Urinary bladder (tissue), 4 donors: ENCODE results near the gene SMG5. TPM values are rescaled to one million over a fixed set of nuclear protein-coding genes. Genes with fewer than 3 reads are reported as not detected.

Experiments
- DNase-seq: peaks from one replicate; pipeline ENCODE4 v3.0.0-alpha.2; 2015; ENCODE audit errors: extremely low spot score
- H3K27ac ChIP-seq: one replicate; pipeline ENCODE4 v1.5.1; 2013; ENCODE audit warnings: low read depth, mild to moderate bottlenecking, moderate library complexity
- H3K36me3 ChIP-seq: one replicate; pipeline ENCODE4 v1.6.1; 2013; ENCODE audit warnings: mild to moderate bottlenecking, moderate library complexity; ENCODE audit not compliant: insufficient read depth
- H3K4me1 ChIP-seq: one replicate; pipeline ENCODE4 v1.6.1; 2013; ENCODE audit warnings: mild to moderate bottlenecking, moderate library complexity; ENCODE audit not compliant: insufficient read depth
- H3K4me3 ChIP-seq: one replicate; pipeline ENCODE4 v1.5.1; 2013; ENCODE audit warnings: low read depth, low read length
- WGBS: extraction: QIAGEN DNeasy Blood & Tissue Kit; methylation state at CpG from one replicate; pipeline ENCODE4 v1.1.7; 2013; 5-methylcytosine and 5-hydroxymethylcytosine counted together
- polyA plus RNA-seq: library from polyadenylated mRNA; stranded (reverse); fragments of 200-250 nt; gene quantifications from one replicate; pipeline ENCODE4 v1.2.3, GENCODE V29; 2013
- total RNA-seq: library from RNA; depleted of rRNA; stranded (reverse); fragments of >200 nt; gene quantifications from one replicate; pipeline ENCODE4 v1.2.3, GENCODE V29; 2014
- donor health status: healthy with polysubstance abuse.
- donor health status: healthy.

SMG5 gene
- total and polyA plus RNA-seq, 2 donors: 33.3 to 47.3 TPM

GRCh38 chr1:156291226-156292061 lies 8.8 kb upstream of the SMG5 start:
- H3K4me3 ChIP-seq: peak overlapping the region; percentile 47
- H3K27ac ChIP-seq: peak overlapping the region; percentile 88
- H3K4me1 ChIP-seq: peaks cover 3% of the 10 kb centered on the region
- 10% methylated on average over 37 of the region's 37 CpGs for WGBS
- no peaks in the 10 kb centered on the region for H3K36me3 ChIP-seq
- DNase-seq: no peak

GRCh38 chr1:156289857-156290256 lies 7.2 kb upstream of the SMG5 start:
- Histone ChIP-seq H3K4me3 (no peak overlapping the region), H3K4me1 (peaks cover under 1% of the 10 kb centered on the region), H3K36me3 (no peaks in the 10 kb centered on the region), H3K27ac (no peak overlapping the region)
- no peak for DNase-seq

- 96% methylated on average over 8 of the region's 8 CpGs for WGBS
These were observed 3.4 kb upstream of the SMG5 start for GRCh38 chr1:156286061-156286460.

GRCh38 chr1:156285437-156285836 lies 2.8 kb upstream of the SMG5 start:
- no peak overlapping the region for H3K4me3 ChIP-seq
- DNase-seq: no peak
- H3K36me3 ChIP-seq: no peaks in the 10 kb centered on the region
- 95% methylated on average over 21 of the region's 21 CpGs for WGBS
- no peak overlapping the region for H3K27ac ChIP-seq
- no peaks in the 10 kb centered on the region for H3K4me1 ChIP-seq

More at GRCh38 chr1:156286061-156286460, 3.4 kb upstream of the SMG5 start:
- no peak for DNase-seq
- H3K4me1 ChIP-seq: no peaks in the 10 kb centered on the region
- no peaks in the 10 kb centered on the region for H3K36me3 ChIP-seq
- H3K4me3 ChIP-seq: no peak overlapping the region
- no peak overlapping the region for H3K27ac ChIP-seq

GRCh38 chr1:156284757-156285156 lies 2.1 kb upstream of the SMG5 start:
- no peak for DNase-seq
- no peaks in the 10 kb centered on the region for H3K36me3 ChIP-seq
- H3K4me1 ChIP-seq: no peaks in the 10 kb centered on the region
- 77% methylated on average over 4 of the region's 4 CpGs for WGBS
- no peak overlapping the region for H3K4me3 ChIP-seq
- H3K27ac ChIP-seq: no peak overlapping the region

- Histone ChIP-seq H3K27ac (peak within 1 kb of the TSS; percentile 5), H3K4me1 (no peaks in the 10 kb centered on the region), H3K36me3 (no peaks in the 10 kb centered on the region), H3K4me3 (peak within 1 kb of the TSS; percentile 91)
- DNase-seq: no peak
- WGBS: 85% methylated on average over 7 of the region's 7 CpGs
These were observed 1.5 kb upstream of the SMG5 start, which contains the start of gene TMEM79 for GRCh38 chr1:156284112-156284511. TMEM79 (plus strand) TSS chr1:156284325; CDS start chr1:156285227, 902 bp downstream.

GRCh38 chr1:156283521-156283920 lies 896 bp upstream of the SMG5 start:
- no peak overlapping the region for H3K27ac ChIP-seq
- H3K4me1 ChIP-seq: no peaks in the 10 kb centered on the region
- peak overlapping the region; percentile 91 for H3K4me3 ChIP-seq
- H3K36me3 ChIP-seq: no peaks in the 10 kb centered on the region
- DNase-seq: no peak
- WGBS: 83% methylated on average over 1 of the region's 1 CpG

- WGBS: 9% methylated on average over 22 of the region's 22 CpGs
- peak overlapping the region; percentile 44 for H3K27ac ChIP-seq
- no peak for DNase-seq
- H3K4me1 ChIP-seq: no peaks in the 10 kb centered on the region
- H3K36me3 ChIP-seq: no peaks in the 10 kb centered on the region
- H3K4me3 ChIP-seq: peak overlapping the region; percentile 91
These were observed 739 bp downstream of the SMG5 start for GRCh38 chr1:156281693-156282478.

- WGBS: 17% methylated on average over 8 of the region's 8 CpGs
- DNase-seq: no peak
- Histone ChIP-seq H3K4me1 (no peaks in the 10 kb centered on the region), H3K36me3 (no peaks in the 10 kb centered on the region), H3K27ac (no peak overlapping the region), H3K4me3 (no peak overlapping the region)
These were observed 1.3 kb downstream of the SMG5 start for GRCh38 chr1:156281281-156281680.

GRCh38 chr1:156279837-156280236 lies 2.8 kb downstream of the SMG5 start:
- Histone ChIP-seq H3K27ac (no peak overlapping the region), H3K4me3 (no peak overlapping the region), H3K4me1 (no peaks in the 10 kb centered on the region), H3K36me3 (no peaks in the 10 kb centered on the region)
- 91% methylated on average over 3 of the region's 3 CpGs for whole genome bisulfite sequencing
- DNase-seq: no peak

- Histone ChIP-seq H3K4me1 (no peaks in the 10 kb centered on the region), H3K36me3 (peaks cover 10% of the 10 kb centered on the region), H3K4me3 (no peak overlapping the region), H3K27ac (no peak overlapping the region)
- WGBS: 87% methylated on average over 6 of the region's 6 CpGs
- DNase-seq: no peak
These were observed 5.7 kb downstream of the SMG5 start for GRCh38 chr1:156276966-156277381.

GRCh38 chr1:156276532-156276931 lies 6.1 kb downstream of the SMG5 start:
- peaks cover 10% of the 10 kb centered on the region for H3K36me3 ChIP-seq
- no peak overlapping the region for H3K27ac ChIP-seq
- no peak for DNase-seq
- no peaks in the 10 kb centered on the region for H3K4me1 ChIP-seq
- H3K4me3 ChIP-seq: no peak overlapping the region

- Histone ChIP-seq H3K4me3 (no peak overlapping the region), H3K4me1 (no peaks in the 10 kb centered on the region), H3K27ac (no peak overlapping the region), H3K36me3 (peaks cover 18% of the 10 kb centered on the region)
- 94% methylated on average over 3 of the region's 3 CpGs for WGBS
- DNase-seq: no peak
These were observed 12.3 kb downstream of the SMG5 start for GRCh38 chr1:156270314-156270713.

GRCh38 chr1:156268336-156268735 lies 14.3 kb downstream of the SMG5 start:
- 83% methylated on average over 4 of the region's 4 CpGs for WGBS
- no peak overlapping the region for H3K27ac ChIP-seq
- H3K4me1 ChIP-seq: no peaks in the 10 kb centered on the region
- no peak overlapping the region for H3K4me3 ChIP-seq
- peaks cover 14% of the 10 kb centered on the region for H3K36me3 ChIP-seq
- DNase-seq: no peak
